ENCODE data around the gene BRIP1. TPM values are rescaled to one million over a fixed set of nuclear protein-coding genes. Genes with fewer than 3 reads are reported as not detected.

The BRIP1 gene
- total and polyA plus RNA-seq, 2 experiments from 2014 or later, result 2.2 to 4.0 TPM

GRCh38 chr17:61713035-61713434, 150.3 kb downstream of the BRIP1 start:
- 100% methylated on average over 1 of the region's 1 CpG for WGBS, 2 experiments (ENCODE audit: low coverage in 1 of 2, low lambda C conversion rate in 2 of 2, missing lambda C conversion rate in 2 of 2)
- H2AFZ ChIP-seq, result no peak overlapping the region

GRCh38 chr17:61710546-61710945, 152.8 kb downstream of the BRIP1 start:
- H4K20me1 ChIP-seq (ENCODE audit: insufficient read depth), result no peaks in the 10 kb centered on the region
- in situ Hi-C loops (cut with MboI), result no loop called here

More at GRCh38 chr17:61713035-61713434, 150.3 kb downstream of the BRIP1 start:
- Histone ChIP-seq H3K4me1 (ENCODE audit: insufficient read depth) (no peaks in the 10 kb centered on the region), H3K36me3 (ENCODE audit: low read depth) (no peaks in the 10 kb centered on the region), H3K27me3 (replicated peaks; ENCODE audit: insufficient read depth) (no peaks in the 10 kb centered on the region), H3K9me3 (ENCODE audit: low read depth) (peaks cover 4% of the 10 kb centered on the region), H3K27ac (no peak overlapping the region), H3K9ac (no peak overlapping the region), H3K4me3 (no peak overlapping the region), H3K79me2 (ENCODE audit: insufficient read depth) (no peaks in the 10 kb centered on the region), H4K20me1 (ENCODE audit: insufficient read depth) (no peaks in the 10 kb centered on the region), H3K4me2 (ENCODE audit: unreplicated experiment) (no peak overlapping the region), H3F3A (ENCODE audit: insufficient read depth) (no peaks in the 10 kb centered on the region), H3K9me2 (ENCODE audit: insufficient read depth) (no peaks in the 10 kb centered on the region)
- TF ChIP-seq EZH2phosphoT487 (IDR thresholded peaks at IDR 0.05; ENCODE audit: insufficient read depth, low read depth), result no peak
- no peak for TF ChIP-seq EZH2 (IDR thresholded peaks at IDR 0.05; ENCODE audit: insufficient read depth, poor library complexity, severe bottlenecking)
- in situ Hi-C loops (cut with MboI), result no loop called here
- no peak for DNase-seq

GRCh38 chr17:61709567-61709966, 153.8 kb downstream of the BRIP1 start:
- Histone ChIP-seq H3K27me3 (replicated peaks; ENCODE audit: insufficient read depth) (no peaks in the 10 kb centered on the region), H3F3A (ENCODE audit: insufficient read depth) (no peaks in the 10 kb centered on the region), H4K20me1 (ENCODE audit: insufficient read depth) (no peaks in the 10 kb centered on the region), H3K9me3 (ENCODE audit: low read depth) (no peaks in the 10 kb centered on the region), H3K9me2 (ENCODE audit: insufficient read depth) (no peaks in the 10 kb centered on the region), H2AFZ (no peak overlapping the region), H3K9ac (no peak overlapping the region), H3K79me2 (ENCODE audit: insufficient read depth) (no peaks in the 10 kb centered on the region), H3K4me3 (no peak overlapping the region), H3K27ac (no peak overlapping the region), H3K4me1 (ENCODE audit: insufficient read depth) (no peaks in the 10 kb centered on the region), H3K36me3 (ENCODE audit: low read depth) (no peaks in the 10 kb centered on the region), H3K4me2 (ENCODE audit: unreplicated experiment) (no peak overlapping the region)
- no peak for DNase-seq
- in situ Hi-C loops (cut with MboI), result no loop called here
- 100% methylated on average over 1 of the region's 1 CpG for WGBS, 2 experiments (ENCODE audit: low coverage in 1 of 2, low lambda C conversion rate in 2 of 2, missing lambda C conversion rate in 2 of 2)
- TF ChIP-seq EZH2phosphoT487 (IDR thresholded peaks at IDR 0.05; ENCODE audit: insufficient read depth, low read depth) (no peak), EZH2 (IDR thresholded peaks at IDR 0.05; ENCODE audit: insufficient read depth, poor library complexity, severe bottlenecking) (no peak)

More at GRCh38 chr17:61710546-61710945, 152.8 kb downstream of the BRIP1 start:
- no peaks in the 10 kb centered on the region for H3K27me3 ChIP-seq (replicated peaks; ENCODE audit: insufficient read depth)
- TF ChIP-seq EZH2phosphoT487 (IDR thresholded peaks at IDR 0.05; ENCODE audit: insufficient read depth, low read depth) (no peak), EZH2 (IDR thresholded peaks at IDR 0.05; ENCODE audit: insufficient read depth, poor library complexity, severe bottlenecking) (no peak)
- no peaks in the 10 kb centered on the region for H3K9me3 ChIP-seq (ENCODE audit: low read depth)
- H3K9me2 ChIP-seq (ENCODE audit: insufficient read depth), result no peaks in the 10 kb centered on the region
- no peak overlapping the region for H3K4me2 ChIP-seq (ENCODE audit: unreplicated experiment)
- H3K79me2 ChIP-seq (ENCODE audit: insufficient read depth), result no peaks in the 10 kb centered on the region
- no peaks in the 10 kb centered on the region for H3K36me3 ChIP-seq (ENCODE audit: low read depth)
- H3F3A ChIP-seq (ENCODE audit: insufficient read depth), result no peaks in the 10 kb centered on the region
- 95 to 96% methylated on average over 4 of the region's 4 CpGs for whole genome bisulfite sequencing, 2 experiments (ENCODE audit: low coverage in 1 of 2, low lambda C conversion rate in 2 of 2, missing lambda C conversion rate in 2 of 2)
- no peak overlapping the region for H3K27ac ChIP-seq
- H2AFZ ChIP-seq, result no peak overlapping the region
- no peak for DNase-seq
- H3K4me3 ChIP-seq, result no peak overlapping the region
- no peaks in the 10 kb centered on the region for H3K4me1 ChIP-seq (ENCODE audit: insufficient read depth)
- H3K9ac ChIP-seq, result no peak overlapping the region

- in situ Hi-C loops (cut with MboI), result no loop called here
Measured at GRCh38 chr17:61704935-61705449, 158.3 kb downstream of the BRIP1 start.

More at GRCh38 chr17:61704935-61705449, 158.3 kb downstream of the BRIP1 start:
- DNase-seq, result no peak
- Histone ChIP-seq H3K9me3 (ENCODE audit: low read depth) (peaks cover 7% of the 10 kb centered on the region), H3K27me3 (replicated peaks; ENCODE audit: insufficient read depth) (no peaks in the 10 kb centered on the region), H3F3A (ENCODE audit: insufficient read depth) (no peaks in the 10 kb centered on the region), H3K79me2 (ENCODE audit: insufficient read depth) (no peaks in the 10 kb centered on the region), H3K36me3 (ENCODE audit: low read depth) (no peaks in the 10 kb centered on the region), H3K9ac (no peak overlapping the region), H3K4me2 (ENCODE audit: unreplicated experiment) (no peak overlapping the region), H3K4me3 (no peak overlapping the region), H4K20me1 (ENCODE audit: insufficient read depth) (no peaks in the 10 kb centered on the region), H3K4me1 (ENCODE audit: insufficient read depth) (no peaks in the 10 kb centered on the region), H3K9me2 (ENCODE audit: insufficient read depth) (no peaks in the 10 kb centered on the region), H2AFZ (no peak overlapping the region), H3K27ac (no peak overlapping the region)
- TF ChIP-seq EZH2phosphoT487 (IDR thresholded peaks at IDR 0.05; ENCODE audit: insufficient read depth, low read depth) (no peak), EZH2 (IDR thresholded peaks at IDR 0.05; ENCODE audit: insufficient read depth, poor library complexity, severe bottlenecking) (no peak)
- 98 to 100% methylated on average over 3 of the region's 3 CpGs for WGBS, 2 experiments (ENCODE audit: low coverage in 1 of 2, low lambda C conversion rate in 2 of 2, missing lambda C conversion rate in 2 of 2)

All from GM23248 (cell line).